ENCODE data around the gene MTG2. TPM values are rescaled to one million over a fixed set of nuclear protein-coding genes. Genes with fewer than 3 reads are reported as not detected.

Gene MTG2
- total and polyA plus RNA-seq, 10 of the 15 experiments (the other 5 are each of a cell fraction or from before 2014, with no cell fraction given) = 6.2 to 52.4 (median 34.3) TPM

GRCh38 chr20:62143081-62143956 is 39.5 kb upstream of the MTG2 start, which contains the start of the genes PSMA7 and SS18L1 (continued):
- TF ChIP-seq POLR2A (IDR thresholded peaks at IDR 0.05; ENCODE audit: low read depth, low read length) = peak; percentile 92
- no peak for TF ChIP-seq CBX5 (IDR thresholded peaks at IDR 0.05; ENCODE audit: low read depth)
- TF ChIP-seq RELA (IDR thresholded peaks at IDR 0.05; ENCODE audit: borderline replicate concordance, partially characterized antibody) = peak; percentile 48
- TF ChIP-seq NKRF (conservative IDR thresholded peaks at IDR 0.05) = peak; percentile 73; the same call in 1 of the 2 replicates
- TF ChIP-seq HDAC6 (IDR thresholded peaks at IDR 0.05; ENCODE audit: unreplicated experiment) = no peak
- TF ChIP-seq STAT1 (conservative IDR thresholded peaks at IDR 0.05) = peak; percentile 75; the same call in 1 of the 2 replicates
- peak; percentile 54; the same call in 1 of the 2 replicates for TF ChIP-seq TCF12 (IDR thresholded peaks at IDR 0.05; ENCODE audit: low read depth, low read length)
- no peak for TF ChIP-seq ZNF207 (IDR thresholded peaks at IDR 0.05; ENCODE audit: borderline replicate concordance)
- TF ChIP-seq REST (IDR thresholded peaks at IDR 0.05; ENCODE audit: low read depth, low read length) = no peak
- 0 out of 2 replicates have a peak, but pooled peaks have one; percentile 1 for TF ChIP-seq SPI1 (IDR thresholded peaks at IDR 0.05; ENCODE audit: borderline replicate concordance, insufficient read depth, low read depth, low read length)
- peak; percentile 90 for TF ChIP-seq BCLAF1 (IDR thresholded peaks at IDR 0.05)
- no peak for TF ChIP-seq CHD2 (IDR thresholded peaks at IDR 0.05; ENCODE audit: borderline replicate concordance, low read depth, low read length)
- peak; percentile 33; the same call in 1 of the 3 replicates for TF ChIP-seq POU2F2 (IDR thresholded peaks at IDR 0.05; ENCODE audit: borderline replicate concordance, low read depth, low read length)
- 0 out of 2 replicates have a peak, but pooled peaks have one; percentile 66 for TF ChIP-seq RB1 (IDR thresholded peaks at IDR 0.05; ENCODE audit: borderline replicate concordance)
- peak; percentile 43; the same call in 1 of the 2 replicates for TF ChIP-seq GATAD2B (conservative IDR thresholded peaks at IDR 0.05; ENCODE audit: low read depth)

Measured in GM12878 (cell line).